SH-SY5Y (cell line): ENCODE data around the gene AK8.

ENCODE experiments used
- GATA2 ChIP-seq: IDR thresholded peaks from 2 replicates; pipeline ENCODE4 v1.6.1; 2011; ENCODE audit warnings: mild to moderate bottlenecking, low read depth, low read length
- GATA3 ChIP-seq: IDR thresholded peaks from 2 replicates; pipeline ENCODE4 v1.6.1; 2011; ENCODE audit warnings: low read depth, mild to moderate bottlenecking, low read length, moderate library complexity

Gene AK8

GRCh38 chr9:132896264-132896663 is 18.2 kb upstream of the AK8 start:
- TF ChIP-seq GATA3 (no peak), GATA2 (no peak)

DNA sequence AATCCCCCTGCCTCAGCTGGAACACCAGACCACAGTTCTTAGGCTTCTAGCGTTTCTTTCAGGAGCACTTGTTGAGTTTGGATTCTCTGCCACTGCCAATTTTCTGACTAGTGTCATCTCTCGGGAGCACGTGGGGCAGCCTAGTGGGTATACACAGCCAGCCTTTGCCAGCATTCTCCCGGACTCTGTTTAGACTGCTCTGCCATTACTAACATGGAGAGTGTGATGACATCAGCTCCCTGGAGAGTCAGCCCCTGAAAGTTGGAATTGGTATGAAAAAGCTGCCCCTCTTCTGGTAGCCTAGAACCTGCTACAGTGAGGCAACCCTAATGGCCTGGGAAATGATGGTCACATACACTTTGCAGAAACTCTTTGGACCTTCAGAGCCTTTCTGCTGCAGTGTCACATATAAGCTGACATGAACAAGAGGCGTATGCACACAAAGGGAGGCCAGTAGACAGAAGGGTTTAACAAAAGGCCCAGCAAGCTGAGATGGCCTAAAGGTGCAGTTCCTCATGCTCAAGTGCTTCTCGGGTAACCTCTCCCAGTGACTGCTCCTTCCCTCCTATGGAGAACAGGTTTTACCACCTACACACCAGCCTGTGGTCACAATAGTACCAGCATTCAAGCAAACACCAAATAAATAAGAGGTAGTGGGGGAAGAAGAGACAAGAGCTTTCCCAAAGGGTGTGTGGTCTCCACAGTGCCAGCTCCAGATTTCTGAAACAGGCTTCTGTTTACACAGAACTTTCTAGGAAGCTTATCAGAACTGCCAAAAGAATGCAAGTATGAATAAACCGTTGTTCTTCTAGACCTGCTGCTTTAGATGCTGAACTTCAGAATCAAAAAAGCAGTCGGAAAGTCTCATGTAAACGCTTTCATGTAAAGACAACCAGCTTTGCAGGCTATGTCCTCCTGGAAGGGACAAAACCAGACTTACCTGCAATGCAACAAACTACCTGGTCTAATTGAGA is 17.1 kb upstream of the AK8 start:
- TF ChIP-seq GATA3 (no peak), GATA2 (no peak)

- no peak for TF ChIP-seq GATA3
- no peak for TF ChIP-seq GATA2
Observed at GRCh38 chr9:132894346-132894745, 16.3 kb upstream of the AK8 start.

DNA sequence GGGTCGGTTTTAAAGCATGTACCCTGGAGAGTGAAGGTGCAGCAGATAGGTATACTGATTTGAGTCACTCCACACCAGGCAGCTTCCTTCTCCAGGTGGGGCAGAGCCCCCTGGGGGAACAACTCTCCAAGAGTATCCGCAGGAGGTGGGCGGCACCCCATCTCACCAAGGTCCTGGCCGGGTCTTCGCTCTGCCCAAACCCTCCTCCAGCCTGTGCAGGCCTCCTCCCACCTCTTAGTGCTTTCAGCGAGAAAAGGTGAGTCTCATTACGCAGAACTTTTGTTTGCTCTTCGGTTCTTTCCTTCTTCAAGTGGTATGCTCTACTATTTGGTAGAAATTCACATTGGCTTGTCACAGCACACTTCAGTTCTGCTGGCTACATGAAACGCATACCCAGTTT is 14.3 kb upstream of the AK8 start:
- TF ChIP-seq GATA2 (no peak), GATA3 (no peak)

GRCh38 chr9:132888151-132888550 is 10.1 kb upstream of the AK8 start:
- TF ChIP-seq GATA3 (no peak), GATA2 (no peak)

DNA sequence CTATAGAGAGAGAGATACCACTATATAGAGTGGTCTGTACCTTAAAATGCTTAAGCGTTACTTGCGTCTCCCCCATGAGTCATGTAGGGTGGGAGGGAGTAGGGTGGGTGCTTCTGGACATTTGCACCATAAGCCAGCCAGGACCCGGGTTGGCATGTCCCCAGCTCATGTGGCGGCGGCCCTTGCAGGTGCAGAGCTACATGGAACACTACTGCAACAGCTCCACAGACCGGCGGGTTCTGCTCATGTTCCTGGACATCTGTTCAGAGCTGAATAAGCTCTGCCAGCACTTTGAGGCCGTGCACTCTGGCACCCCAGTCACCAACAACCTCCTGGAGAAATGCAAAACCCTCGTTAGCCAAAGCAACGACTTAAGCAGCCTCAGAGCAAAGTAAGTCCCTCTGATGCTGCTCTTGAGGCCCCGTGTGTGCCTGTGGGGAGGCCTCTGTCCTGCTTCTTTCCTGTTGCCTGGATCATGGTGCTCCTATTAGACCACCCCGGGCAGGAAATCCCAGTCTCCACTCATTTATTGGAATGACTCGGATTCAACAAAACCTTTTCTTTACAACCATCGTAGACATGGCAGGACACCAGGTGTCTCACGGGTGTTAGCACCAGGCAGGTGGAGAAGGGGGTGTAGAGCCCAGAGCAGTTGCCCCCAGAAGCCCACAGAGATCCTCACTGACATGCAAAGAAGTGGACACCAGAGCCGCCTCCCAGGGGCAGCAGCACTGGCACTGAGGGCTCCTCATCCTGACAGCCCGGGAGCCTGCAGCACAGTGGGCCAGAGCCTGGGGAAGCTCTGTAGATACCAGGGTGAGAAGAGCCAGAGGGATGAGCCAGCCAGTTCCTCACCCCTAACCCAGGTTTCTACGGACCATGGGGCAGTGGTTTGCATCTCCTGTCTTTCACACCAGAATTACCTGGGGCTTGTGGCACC is 9.4 kb upstream of the AK8 start:
- TF ChIP-seq GATA2 (no peak), GATA3 (no peak)

DNA sequence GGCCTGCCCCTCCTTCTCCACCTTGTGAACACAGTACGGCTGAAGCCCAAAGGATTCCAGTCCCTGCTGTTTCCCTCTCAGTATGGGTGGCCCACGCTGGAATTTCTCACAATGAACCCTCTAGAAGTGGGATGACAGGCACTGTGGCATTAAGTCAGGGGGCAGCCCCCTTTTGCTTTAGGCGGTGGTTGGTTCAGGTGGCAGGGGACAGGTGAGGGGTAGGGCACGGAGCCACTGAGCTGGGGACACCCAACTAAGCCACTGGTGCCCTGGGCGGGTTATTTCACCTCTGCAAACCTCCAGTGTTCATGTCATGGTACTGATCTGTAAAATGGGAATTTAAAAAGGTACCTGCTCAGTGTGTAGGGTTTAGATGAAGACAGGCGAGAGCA is 8.2 kb upstream of the AK8 start:
- TF ChIP-seq GATA3 (no peak), GATA2 (no peak)

DNA sequence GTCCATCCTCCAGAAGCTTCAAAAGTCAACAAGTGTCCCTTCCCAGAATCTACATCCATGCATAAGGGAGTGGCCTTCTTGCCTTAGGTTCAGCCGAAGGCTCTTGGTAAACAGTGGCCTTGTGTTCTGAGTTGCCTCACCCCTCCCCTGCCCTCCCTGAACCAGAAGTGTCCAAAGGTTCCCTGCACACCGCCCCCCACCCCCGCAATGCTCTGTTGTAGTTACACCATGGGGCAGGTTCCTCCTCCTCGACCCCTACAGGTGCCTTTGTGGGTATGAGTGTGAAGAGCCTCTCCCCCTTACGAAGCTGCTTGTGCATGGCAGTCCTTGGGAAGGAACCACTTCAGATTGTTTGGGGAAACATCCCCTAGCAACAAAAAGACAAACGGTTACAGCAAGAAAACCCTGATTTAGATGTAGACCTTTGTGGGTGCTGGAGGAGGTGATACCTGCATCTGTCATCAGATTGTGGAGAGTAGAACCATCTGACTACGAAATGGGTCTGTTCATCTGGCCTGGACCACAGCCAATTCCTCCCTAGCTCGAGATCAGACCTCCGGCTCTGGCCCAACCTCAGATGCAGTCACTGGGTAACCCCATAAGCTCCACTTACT is 7.7 kb upstream of the AK8 start:
- no peak for TF ChIP-seq GATA3
- no peak for TF ChIP-seq GATA2

DNA sequence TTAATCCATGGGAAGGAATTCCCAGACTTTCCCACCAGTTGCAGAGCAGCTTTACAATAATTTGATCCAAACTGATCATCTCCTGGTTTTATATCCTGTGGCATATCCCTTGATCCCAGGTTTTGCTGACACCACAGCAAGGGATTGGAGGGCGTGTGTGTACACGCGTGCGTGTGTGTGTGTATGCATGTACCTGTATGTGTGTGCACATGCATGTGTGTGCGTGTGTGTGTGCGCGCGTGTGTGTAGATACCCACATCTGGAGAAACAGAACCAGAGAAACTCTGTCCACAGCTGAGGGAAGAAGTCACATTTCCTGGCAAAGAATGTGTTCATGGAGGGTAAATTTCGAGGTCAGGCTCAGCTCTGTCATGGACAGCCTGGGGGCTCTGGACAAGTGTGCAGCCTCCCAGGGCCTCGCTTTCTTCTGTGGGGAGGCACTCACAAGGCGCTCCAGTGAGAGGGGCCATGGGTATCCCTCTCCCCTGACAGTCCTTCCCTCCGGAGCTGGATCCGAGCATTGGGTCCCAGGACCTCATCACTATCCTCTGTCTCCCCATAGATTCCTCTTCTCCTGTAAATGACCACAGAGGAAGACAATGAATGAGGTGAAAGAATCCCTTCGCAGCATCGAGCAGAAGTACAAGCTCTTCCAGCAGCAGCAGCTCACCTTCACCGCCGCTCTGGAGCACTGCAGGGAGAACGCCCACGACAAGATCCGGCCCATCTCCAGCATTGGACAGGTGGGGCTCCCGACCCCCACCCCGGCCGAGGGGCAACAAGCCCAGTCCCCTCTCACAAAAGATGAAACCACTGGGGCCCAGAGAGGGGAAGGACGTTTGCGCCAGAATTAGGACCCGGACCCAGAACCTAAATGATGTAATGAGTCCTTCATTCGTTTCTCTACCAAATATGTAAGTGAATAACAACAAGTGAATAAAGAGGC is 5.5 kb upstream of the AK8 start:
- TF ChIP-seq GATA2: no peak
- no peak for TF ChIP-seq GATA3

DNA sequence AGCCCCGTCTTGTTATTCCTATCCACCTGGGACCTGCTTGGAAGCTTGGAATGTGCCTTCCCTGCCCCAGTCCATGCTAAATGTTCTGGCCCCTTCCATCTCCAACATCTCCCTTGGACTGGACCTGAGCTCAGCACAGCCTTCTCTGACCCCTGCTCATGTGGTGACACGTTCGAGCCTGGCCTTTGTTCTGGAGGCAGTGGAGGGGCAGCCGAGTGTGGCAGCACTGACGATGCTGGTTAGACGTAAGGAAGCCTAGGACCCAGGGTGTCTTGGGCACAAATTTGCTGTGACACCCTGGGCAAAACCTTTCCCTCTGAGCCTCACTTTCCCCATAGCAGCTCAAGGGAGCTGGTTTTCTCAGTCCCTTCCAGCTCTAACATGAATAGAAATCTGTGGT is 4.5 kb upstream of the AK8 start:
- TF ChIP-seq GATA2 (no peak), GATA3 (no peak)

DNA sequence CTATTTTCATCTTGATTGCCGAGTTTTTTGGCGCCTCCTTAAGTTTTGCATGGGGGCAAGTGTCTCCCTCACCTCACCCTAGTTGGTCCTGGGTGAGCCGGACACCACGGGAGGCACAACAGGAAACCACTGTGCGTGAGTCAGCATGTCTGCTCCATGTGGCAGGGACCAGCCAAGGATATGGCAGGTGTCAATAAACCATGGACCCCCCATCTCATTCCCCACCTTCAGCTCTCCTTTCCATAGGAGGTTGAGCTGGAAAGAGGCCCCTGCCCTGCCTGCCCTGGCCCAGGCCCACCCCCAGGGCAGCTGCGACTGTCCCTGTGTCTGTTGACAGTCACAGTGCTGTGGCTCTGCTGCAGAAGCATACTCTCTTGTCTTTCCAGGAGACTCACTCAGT is 3.7 kb upstream of the AK8 start:
- TF ChIP-seq GATA3: no peak
- TF ChIP-seq GATA2: no peak

DNA sequence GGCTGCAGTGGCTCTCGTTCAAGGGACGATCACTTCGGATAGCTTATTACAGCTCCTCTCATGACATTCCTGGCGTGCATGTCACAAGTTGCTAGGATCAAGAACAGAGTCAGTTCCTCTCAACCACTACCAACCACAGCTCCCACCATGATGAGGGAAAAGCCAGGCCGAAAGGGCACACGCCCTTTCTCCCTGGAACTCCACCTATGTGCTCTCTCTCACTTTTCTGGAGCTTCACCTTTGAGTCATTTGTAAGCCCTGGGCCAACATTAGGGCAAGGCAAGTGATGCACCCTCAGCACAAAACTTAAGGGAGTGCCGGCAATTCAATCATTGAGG is 2.2 kb upstream of the AK8 start:
- no peak for TF ChIP-seq GATA3
- TF ChIP-seq GATA2: no peak
